Posterior cingulate gyrus (tissue), 11 donors: ENCODE results near the gene PIMREG.

ENCODE experiments used
- DNase-seq, 10 donors: peaks; one replicate each; pipeline versions ENCODE4 v3.0.0 to v3.0.0-alpha.2; 2020 to 2021; ENCODE audit warnings: mixed read lengths in 3 of 10
- intact Hi-C: fragments of 100-400 bp; cut with DNase I; formaldehyde crosslinking; loops from one replicate; pipeline ENCODE4 v1.15.1; 2023

PIMREG gene

DNA sequence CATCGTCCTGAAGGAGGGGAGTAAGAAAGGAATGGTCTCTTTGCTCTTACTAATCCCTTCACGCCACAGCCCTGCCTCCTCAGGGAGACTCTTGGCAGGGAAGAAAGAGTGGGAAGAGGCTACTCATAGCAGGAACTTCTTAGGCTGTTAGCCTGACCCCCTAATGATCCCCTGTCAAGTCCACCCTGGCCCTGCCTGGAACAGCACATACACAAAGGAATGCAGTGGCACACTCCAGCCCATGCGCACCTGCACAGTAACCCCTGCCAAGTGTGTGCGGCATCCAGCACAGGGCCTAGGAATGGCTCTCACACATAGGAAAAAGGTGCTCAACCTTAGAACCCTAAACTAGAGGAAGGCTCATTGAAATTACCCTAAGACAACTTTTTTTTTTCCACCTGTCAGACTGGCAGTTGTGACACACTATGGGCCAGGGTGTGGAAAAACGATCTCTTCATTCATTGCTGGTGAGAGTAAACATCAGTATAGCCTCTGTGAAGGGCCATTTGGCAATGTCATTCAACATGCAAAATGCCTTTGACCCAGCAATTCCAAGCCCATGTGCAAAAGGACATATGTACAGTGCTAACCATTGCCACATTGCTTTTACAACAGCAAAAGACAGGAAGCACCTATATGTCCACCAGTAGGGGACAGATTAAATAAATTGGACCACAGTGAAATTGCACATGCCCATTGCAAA, 50.1 kb downstream of the PIMREG start:
- intact Hi-C loops: loop anchor here (10.0 kb wide), 1 partner anchor 60 kb away; the partner anchor contains the start of gene PITPNM3
- DNase-seq: peak in 3 of 10 donors; percentile 25 to 80 (median 36)

DNA sequence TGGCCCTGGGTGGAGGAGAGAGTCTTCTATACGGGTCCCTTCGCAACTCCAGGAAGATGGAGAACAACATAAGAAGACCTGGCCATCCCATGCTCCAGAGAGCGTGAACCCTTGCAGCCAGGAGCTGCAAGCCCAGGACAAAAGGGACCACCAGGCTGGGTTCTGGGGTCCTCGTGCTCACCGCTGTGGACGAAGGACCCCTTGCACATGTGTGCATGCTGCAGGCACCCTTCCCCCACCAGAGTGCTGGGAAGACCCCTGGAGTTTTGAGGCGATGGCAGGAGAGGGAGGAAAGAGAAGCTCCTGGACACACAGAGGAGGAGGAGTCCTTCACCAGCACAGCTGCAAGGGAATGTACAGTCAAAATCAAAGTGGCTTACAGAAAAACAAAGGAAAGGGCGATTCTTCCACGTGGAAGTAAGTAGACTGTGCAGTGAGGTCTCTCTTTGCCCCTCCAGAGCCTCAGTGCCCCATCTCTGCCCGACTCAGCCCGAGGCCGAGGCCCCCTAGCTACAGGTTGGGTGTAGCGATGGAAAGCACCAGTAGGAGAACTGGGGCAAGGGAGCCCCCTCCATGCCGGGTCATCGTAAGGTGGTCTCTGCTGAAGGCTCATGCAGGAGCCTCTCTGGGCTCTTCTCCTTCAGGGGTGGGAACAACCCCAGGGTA, 51.3 kb downstream of the PIMREG start:
- intact Hi-C loops: loop anchor here (10.0 kb wide), 1 partner anchor 59 kb away; the partner anchor contains the start of gene PITPNM3
- peak in 3 of 10 donors; percentile 37 to 59 (median 41) for DNase-seq

DNA sequence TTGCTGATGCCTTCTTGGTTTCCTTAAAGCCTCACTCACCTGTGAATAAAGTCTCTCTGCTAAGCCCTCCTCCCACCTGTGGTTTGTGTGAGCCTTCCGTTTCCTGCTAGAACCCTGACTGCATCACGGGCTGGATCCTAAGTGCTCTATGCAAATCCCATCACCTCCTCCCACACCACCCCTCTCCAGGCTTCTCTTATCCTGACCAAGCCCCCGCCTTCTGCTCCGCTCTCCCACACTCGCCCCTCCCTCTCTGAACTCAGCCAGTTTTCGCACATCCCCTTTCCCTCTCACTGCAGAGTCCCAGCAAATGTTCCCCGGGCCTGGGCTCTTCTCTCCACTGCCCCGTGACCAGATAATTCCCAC, 51.8 kb downstream of the PIMREG start:
- peak in 3 of 10 donors; percentile 64 to 84 (median 83) for DNase-seq
- intact Hi-C loops: loop anchor here (10.0 kb wide), 1 partner anchor 59 kb away; the partner anchor contains the start of gene PITPNM3

DNA sequence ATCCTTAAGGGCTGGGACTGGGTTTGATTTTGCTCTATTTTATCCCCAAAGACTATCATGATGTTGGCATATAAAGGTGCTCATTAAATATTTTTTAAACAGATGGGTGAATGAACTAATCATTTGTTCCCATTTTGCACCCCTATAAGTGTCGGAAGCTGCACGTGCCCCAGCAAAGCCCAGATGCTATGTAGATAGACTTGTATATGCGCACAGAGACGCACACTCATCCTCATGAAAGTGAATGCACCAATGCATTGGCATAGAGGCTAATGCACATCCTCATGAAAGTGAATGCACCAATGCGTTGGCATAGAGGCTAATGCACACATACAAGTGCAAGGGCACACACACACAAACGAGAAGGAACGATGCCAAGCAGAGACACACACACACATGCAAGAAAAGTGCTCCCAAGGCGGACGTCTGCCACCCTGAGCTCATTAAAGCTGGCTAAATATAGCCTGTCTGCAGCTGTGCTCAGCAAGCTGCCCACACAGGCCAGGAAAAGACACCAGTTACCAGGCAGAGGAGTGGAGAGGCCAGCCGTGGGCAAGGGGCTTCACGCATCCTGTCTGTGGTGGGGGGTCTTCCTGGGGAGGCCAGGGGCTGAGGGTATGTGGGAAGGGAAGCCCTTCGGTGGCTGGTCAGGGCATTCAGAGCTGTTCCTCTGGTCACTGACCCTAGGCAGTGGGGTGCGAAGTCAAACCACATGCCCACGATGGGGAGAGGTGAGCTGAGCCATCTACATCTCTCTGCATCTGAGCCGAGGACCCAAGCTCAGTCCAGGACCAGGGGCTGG, 52.6 kb downstream of the PIMREG start:
- intact Hi-C loops: loop anchor here (10.0 kb wide), 1 partner anchor 58 kb away; the partner anchor contains the start of gene PITPNM3
- peak in 5 of 10 donors; percentile 44 to 91 (median 81) for DNase-seq

DNA sequence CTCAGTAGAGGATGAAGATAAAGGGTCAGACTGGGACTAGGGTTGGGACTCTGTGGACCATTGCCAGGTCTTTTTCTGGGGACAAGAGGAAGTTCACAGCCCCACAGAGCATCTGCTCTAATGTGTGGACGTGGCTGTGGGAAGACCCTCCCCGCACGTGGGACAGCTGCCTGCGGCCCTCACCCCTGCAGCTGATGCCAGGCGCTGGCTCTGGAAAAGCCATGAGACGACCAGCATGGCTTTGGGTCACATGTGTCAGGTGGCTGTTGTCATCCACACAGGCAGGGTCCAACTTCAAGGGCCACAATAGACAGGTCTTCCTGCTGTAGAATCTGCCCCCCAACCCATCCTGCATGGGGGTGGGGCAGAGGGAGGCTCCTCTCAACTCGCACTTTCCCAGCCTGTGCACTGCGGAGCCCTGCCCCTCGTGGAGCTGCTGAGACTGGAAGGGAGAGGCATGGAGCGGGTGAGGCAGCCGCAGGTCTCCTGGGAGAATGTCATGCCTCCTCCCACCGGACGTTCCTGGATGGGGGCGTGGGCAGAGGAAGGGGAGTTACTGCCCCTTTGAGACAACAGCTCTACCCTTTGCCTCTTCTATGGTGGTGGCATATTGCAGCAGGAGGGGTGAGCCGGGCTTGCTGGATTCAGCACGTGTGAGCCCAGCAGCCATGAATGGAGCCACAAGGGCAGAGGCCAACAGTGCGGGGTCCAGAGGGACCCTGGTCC, 53.4 kb downstream of the PIMREG start:
- peak in 3 of 10 donors; percentile 66 to 82 (median 77) for DNase-seq
- intact Hi-C loops: loop anchor here (10.0 kb wide), 1 partner anchor 57 kb away; the partner anchor contains the start of gene PITPNM3

DNA sequence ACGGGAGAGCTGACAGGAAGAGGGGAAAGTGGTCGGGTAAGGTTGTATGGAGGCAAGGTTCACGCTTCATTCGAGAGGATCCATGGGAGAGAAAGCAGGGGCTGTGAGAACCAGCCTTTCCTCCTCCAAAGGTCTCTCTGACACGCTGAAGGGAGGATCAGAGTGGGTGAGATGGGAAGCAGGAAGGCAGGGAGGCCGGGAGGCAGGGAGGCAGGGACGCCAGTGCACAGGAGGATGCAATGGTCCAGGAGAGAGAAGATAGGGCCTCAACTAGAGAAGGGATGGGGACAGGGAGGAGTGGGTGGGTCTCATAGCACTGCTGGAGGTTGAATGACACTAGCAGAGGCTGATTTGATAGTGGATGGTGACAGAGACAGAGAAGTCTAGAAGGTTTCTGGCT, 54.1 kb downstream of the PIMREG start:
- DNase-seq: peak in 2 of 10 donors; percentile 29 to 56
- intact Hi-C loops: loop anchor here (10.0 kb wide), 1 partner anchor 56 kb away; the partner anchor contains the start of gene PITPNM3

DNA sequence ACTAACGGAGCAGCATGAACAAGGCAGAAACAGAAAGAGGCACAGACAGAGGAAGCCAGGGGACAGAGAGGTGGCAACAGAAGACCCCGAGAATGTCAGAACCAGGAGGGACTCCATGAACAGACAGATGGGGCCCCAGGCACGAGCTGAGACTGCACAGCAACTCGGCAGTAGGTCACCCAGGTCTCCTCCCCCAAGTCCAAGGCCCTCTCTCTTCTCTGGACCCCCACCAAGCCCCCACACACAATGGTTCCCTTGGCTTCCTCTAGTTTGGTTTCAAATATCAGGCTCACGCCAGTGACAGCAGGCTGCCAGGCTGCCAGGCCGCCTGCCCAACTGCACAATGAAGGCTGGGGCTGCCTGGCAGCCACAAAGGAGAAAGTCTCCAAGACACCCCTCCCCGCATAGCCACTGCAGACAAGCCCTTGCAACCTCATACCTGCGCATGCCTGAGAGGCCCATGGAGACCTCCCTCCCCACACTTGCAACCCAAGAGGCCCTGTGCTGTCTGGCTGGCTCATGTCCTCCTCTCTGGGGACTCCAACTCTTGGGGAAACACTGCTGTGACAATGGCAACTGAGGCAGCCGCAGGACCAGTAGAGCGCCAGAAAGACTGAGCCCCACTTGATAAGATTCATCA, 54.8 kb downstream of the PIMREG start:
- peak in 3 of 10 donors; percentile 2 to 81 (median 70) for DNase-seq
- intact Hi-C loops: loop anchor here (10.0 kb wide), 1 partner anchor 56 kb away; the partner anchor contains the start of gene PITPNM3
